ENCODE data around the gene FCER2. TPM values are rescaled to one million over a fixed set of nuclear protein-coding genes. Genes with fewer than 3 reads are reported as not detected.

FCER2 gene
- total RNA-seq, 4 donors from 2014 or later, result 0.28 TPM; not detected in 3

DNA sequence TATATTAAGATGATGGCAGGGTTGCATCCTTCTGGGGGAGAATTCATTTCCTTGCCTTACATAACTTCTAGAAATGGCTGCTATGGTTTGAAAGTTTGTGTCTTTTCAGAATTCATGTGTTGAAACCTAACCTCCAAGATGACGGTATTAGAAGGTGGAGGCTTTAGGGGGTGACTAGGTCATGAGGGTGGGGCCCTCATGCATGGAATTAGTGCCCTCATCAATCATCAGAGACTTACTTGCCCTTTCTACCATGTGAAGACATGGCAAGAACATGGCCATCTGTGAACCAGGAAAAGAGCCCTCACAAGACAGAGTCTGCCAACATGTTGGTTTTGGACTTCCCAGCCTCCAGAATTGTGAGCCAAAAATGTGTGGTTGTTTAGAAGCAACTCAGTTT is 14.8 kb upstream of the FCER2 start:
- TF ChIP-seq POLR2A (IDR thresholded peaks at IDR 0.05), result no peak
- TF ChIP-seq, protein P1, sequence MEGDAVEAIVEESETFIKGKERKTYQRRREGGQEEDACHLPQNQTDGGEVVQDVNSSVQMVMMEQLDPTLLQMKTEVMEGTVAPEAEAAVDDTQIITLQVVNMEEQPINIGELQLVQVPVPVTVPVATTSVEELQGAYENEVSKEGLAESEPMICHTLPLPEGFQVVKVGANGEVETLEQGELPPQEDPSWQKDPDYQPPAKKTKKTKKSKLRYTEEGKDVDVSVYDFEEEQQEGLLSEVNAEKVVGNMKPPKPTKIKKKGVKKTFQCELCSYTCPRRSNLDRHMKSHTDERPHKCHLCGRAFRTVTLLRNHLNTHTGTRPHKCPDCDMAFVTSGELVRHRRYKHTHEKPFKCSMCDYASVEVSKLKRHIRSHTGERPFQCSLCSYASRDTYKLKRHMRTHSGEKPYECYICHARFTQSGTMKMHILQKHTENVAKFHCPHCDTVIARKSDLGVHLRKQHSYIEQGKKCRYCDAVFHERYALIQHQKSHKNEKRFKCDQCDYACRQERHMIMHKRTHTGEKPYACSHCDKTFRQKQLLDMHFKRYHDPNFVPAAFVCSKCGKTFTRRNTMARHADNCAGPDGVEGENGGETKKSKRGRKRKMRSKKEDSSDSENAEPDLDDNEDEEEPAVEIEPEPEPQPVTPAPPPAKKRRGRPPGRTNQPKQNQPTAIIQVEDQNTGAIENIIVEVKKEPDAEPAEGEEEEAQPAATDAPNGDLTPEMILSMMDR (IDR thresholded peaks at IDR 0.05), result no peak
- intact Hi-C loops (cut with DNase I; ENCODE audit: low total_unique reads), result no loop called here
- Histone ChIP-seq H3K27ac (no peak overlapping the region), H3K4me3 (no peak overlapping the region), H3K9me3 (no peaks in the 10 kb centered on the region), H3K36me3 (no peaks in the 10 kb centered on the region), H3K4me1 (no peaks in the 10 kb centered on the region), H3K27me3 (no peaks in the 10 kb centered on the region)
- DNase-seq, result no peak

DNA sequence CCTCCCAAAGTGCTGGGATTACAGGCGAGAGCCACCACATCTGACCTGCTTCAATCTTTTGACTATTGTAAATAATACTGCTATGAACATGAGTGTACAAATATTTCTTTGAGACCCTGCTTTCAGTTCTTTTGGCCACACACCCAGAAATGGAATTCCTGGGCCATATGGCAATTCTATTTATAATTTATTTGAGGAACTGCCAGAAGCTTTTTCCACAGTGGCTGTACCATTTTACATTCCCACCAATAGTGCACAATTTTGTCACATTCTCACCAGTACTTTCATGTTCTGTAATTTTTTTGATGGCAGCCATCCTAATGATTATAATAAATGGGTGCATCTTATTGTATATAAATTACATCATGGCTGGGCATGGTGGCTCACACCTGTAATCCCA is 13.7 kb upstream of the FCER2 start:
- H3K27ac ChIP-seq, result no peak overlapping the region
- no peaks in the 10 kb centered on the region for H3K4me1 ChIP-seq
- no peaks in the 10 kb centered on the region for H3K36me3 ChIP-seq
- TF ChIP-seq POLR2A (IDR thresholded peaks at IDR 0.05), result no peak
- TF ChIP-seq, protein P1 (IDR thresholded peaks at IDR 0.05), result no peak
- no peak for DNase-seq
- H3K27me3 ChIP-seq, result no peaks in the 10 kb centered on the region
- intact Hi-C loops (cut with DNase I; ENCODE audit: low total_unique reads), result no loop called here
- H3K4me3 ChIP-seq, result no peak overlapping the region
- no peaks in the 10 kb centered on the region for H3K9me3 ChIP-seq

DNA sequence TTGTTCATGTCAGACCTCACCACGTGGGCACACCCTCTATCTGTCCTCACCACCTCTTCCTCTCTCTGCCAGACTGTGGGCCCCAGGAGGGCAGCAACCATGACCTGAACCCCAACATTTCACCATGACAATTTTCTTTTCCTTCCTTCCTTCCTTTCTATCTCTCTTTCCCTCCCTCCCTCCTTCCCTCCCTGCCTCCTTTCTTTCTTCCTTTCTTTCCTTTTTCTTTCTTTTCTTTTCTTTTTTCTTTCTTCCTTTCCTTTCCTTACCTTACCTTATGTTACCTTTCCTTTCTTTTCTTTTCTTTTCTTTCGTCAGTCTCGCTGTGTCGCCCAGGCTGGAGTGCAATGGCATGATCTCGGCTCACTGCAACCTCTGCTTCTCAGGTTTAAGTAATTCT is 8.7 kb upstream of the FCER2 start:
- intact Hi-C loops (cut with DNase I; ENCODE audit: low total_unique reads), result no loop called here
- Histone ChIP-seq H3K4me1 (no peaks in the 10 kb centered on the region), H3K36me3 (no peaks in the 10 kb centered on the region), H3K27me3 (no peaks in the 10 kb centered on the region), H3K27ac (no peak overlapping the region), H3K9me3 (no peaks in the 10 kb centered on the region), H3K4me3 (no peak overlapping the region)
- TF ChIP-seq, protein P1 (IDR thresholded peaks at IDR 0.05), result no peak
- TF ChIP-seq POLR2A (IDR thresholded peaks at IDR 0.05), result no peak
- no peak for DNase-seq

DNA sequence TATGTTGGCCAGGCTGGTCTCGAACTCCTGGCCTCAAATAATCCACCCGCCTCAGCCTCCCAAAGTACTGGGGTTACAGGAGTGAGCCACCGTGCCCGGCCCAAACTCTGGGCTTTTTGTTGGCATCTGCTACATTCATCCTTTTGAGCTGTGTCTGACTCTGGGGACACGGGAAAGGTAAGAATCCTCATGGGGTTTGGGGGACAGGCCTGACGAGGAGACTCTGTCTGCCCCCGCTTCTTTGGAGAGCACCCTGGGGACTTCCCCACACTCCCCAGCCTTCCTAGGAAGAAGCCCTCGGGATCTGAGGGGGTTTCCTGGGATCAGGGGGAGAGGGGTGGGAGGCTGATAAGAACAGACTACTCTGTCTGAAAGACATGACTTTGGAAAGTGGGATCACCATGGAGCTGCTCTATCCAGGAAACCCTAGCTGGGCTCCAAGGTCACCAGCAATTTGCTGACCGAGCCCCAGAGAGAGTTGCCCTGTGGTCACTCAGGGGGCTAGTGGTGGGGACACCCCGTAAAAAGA is 8.1 kb upstream of the FCER2 start:
- no peak for DNase-seq
- Histone ChIP-seq H3K36me3 (no peaks in the 10 kb centered on the region), H3K27me3 (no peaks in the 10 kb centered on the region), H3K27ac (no peak overlapping the region), H3K4me1 (no peaks in the 10 kb centered on the region), H3K4me3 (no peak overlapping the region), H3K9me3 (no peaks in the 10 kb centered on the region)
- intact Hi-C loops (cut with DNase I; ENCODE audit: low total_unique reads), result no loop called here
- TF ChIP-seq, protein P1 (IDR thresholded peaks at IDR 0.05), result no peak
- TF ChIP-seq POLR2A (IDR thresholded peaks at IDR 0.05), result no peak

DNA sequence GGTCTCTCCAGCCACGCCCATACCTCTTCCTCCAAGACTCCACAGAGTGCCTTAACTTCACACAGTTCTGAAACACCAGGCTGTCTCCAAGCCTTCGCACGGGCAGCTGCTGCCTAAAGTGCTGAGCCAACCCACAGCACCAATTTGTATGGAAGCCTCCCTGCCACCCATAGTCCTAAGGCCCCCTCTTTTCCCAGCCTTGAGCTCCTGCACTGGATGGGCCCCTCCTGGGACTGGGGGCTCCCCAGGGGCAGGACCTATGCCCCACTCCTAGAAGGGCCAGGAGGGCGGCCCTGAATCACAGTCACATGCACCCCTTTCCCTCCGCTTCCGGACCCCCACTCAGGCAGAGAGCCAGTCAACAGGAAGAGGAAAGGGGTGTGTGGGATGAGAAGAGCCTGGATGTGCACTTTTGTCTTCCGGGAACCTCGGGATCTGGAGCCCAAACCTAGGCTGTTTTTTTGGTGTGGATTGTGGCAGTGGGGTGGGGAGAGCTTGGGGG is 5.1 kb upstream of the FCER2 start:
- H3K27ac ChIP-seq, result no peak overlapping the region
- H3K36me3 ChIP-seq, result no peaks in the 10 kb centered on the region
- H3K27me3 ChIP-seq, result no peaks in the 10 kb centered on the region
- DNase-seq, result no peak
- no peak overlapping the region for H3K4me3 ChIP-seq
- no peaks in the 10 kb centered on the region for H3K4me1 ChIP-seq
- H3K9me3 ChIP-seq, result no peaks in the 10 kb centered on the region
- TF ChIP-seq, protein P1 (IDR thresholded peaks at IDR 0.05), result no peak
- no peak for TF ChIP-seq POLR2A (IDR thresholded peaks at IDR 0.05)
- intact Hi-C loops (cut with DNase I; ENCODE audit: low total_unique reads), result no loop called here
